ENCODE results near the gene TNS2. TPM values are rescaled to one million over a fixed set of nuclear protein-coding genes. Genes with fewer than 3 reads are reported as not detected.

TNS2 gene
- total RNA-seq, 1 donor from 2014 or later = 21.9 TPM

GRCh38 chr12:53050426-53051057 is 677 bp downstream of the TNS2 start:
- Histone ChIP-seq H3K27ac (ENCODE audit: low read depth, low read length) (peak overlapping the region; percentile 95), H3K4me1 (ENCODE audit: control insufficient read depth in 3 of 3, insufficient read depth in 3 of 3, low read length in 3 of 3) (peaks cover 76 to 86% (median 83%) of the 10 kb centered on the region in 3 donors)

GRCh38 chr12:53051058-53051880 is 1.4 kb downstream of the TNS2 start:
- Histone ChIP-seq H3K4me1 (ENCODE audit: control insufficient read depth in 3 of 3, insufficient read depth in 3 of 3, low read length in 3 of 3) (peaks cover 70 to 82% (median 79%) of the 10 kb centered on the region in 3 donors), H3K27ac (ENCODE audit: low read depth, low read length) (peak overlapping the region; percentile 95), H3K9ac (ENCODE audit: low read depth in 1 of 3, low read length in 3 of 3) (peak overlapping the region; percentile 90 to 95 (median 92))

More at GRCh38 chr12:53050426-53051057, 677 bp downstream of the TNS2 start:
- H3K9ac ChIP-seq (ENCODE audit: low read depth in 1 of 3, low read length in 3 of 3) = peak overlapping the region; percentile 90 to 95 (median 92)
- H3K4me3 ChIP-seq (ENCODE audit: low read length in 3 of 3) = peak overlapping the region; percentile 85 to 88 (median 87)
- peaks cover 6 to 10% (median 10%) of the 10 kb centered on the region in 3 donors for H3K36me3 ChIP-seq (ENCODE audit: control insufficient read depth in 3 of 3, insufficient read depth in 3 of 3, low read length in 3 of 3)
- no peaks in the 10 kb centered on the region for H3K27me3 ChIP-seq (ENCODE audit: control insufficient read depth in 3 of 3, insufficient read depth in 3 of 3, low read length in 3 of 3)
- H3K9me3 ChIP-seq (ENCODE audit: control insufficient read depth in 3 of 3, low read length in 3 of 3) = no peaks in the 10 kb centered on the region

GRCh38 chr12:53051881-53052412 is 2.1 kb downstream of the TNS2 start:
- Histone ChIP-seq H3K9ac (ENCODE audit: low read depth in 1 of 3, low read length in 3 of 3) (peak overlapping the region; percentile 90 to 95 (median 92)), H3K9me3 (ENCODE audit: control insufficient read depth in 3 of 3, low read length in 3 of 3) (no peaks in the 10 kb centered on the region), H3K4me3 (ENCODE audit: low read length in 3 of 3) (peak overlapping the region; percentile 85 to 88 (median 87)), H3K4me1 (ENCODE audit: control insufficient read depth in 3 of 3, insufficient read depth in 3 of 3, low read length in 3 of 3) (peaks cover 66 to 78% (median 77%) of the 10 kb centered on the region in 3 donors), H3K36me3 (ENCODE audit: control insufficient read depth in 3 of 3, insufficient read depth in 3 of 3, low read length in 3 of 3) (peaks cover 14 to 20% (median 19%) of the 10 kb centered on the region in 3 donors), H3K27me3 (ENCODE audit: control insufficient read depth in 3 of 3, insufficient read depth in 3 of 3, low read length in 3 of 3) (no peaks in the 10 kb centered on the region), H3K27ac (ENCODE audit: low read depth, low read length) (peak overlapping the region; percentile 95)

More at GRCh38 chr12:53051058-53051880, 1.4 kb downstream of the TNS2 start:
- H3K9me3 ChIP-seq (ENCODE audit: control insufficient read depth in 3 of 3, low read length in 3 of 3) = no peaks in the 10 kb centered on the region
- peaks cover 10 to 14% (median 14%) of the 10 kb centered on the region in 3 donors for H3K36me3 ChIP-seq (ENCODE audit: control insufficient read depth in 3 of 3, insufficient read depth in 3 of 3, low read length in 3 of 3)
- no peaks in the 10 kb centered on the region for H3K27me3 ChIP-seq (ENCODE audit: control insufficient read depth in 3 of 3, insufficient read depth in 3 of 3, low read length in 3 of 3)
- peak overlapping the region; percentile 85 to 88 (median 87) for H3K4me3 ChIP-seq (ENCODE audit: low read length in 3 of 3)

GRCh38 chr12:53052419-53053217 is 2.8 kb downstream of the TNS2 start:
- no peaks in the 10 kb centered on the region for H3K27me3 ChIP-seq (ENCODE audit: control insufficient read depth in 3 of 3, insufficient read depth in 3 of 3, low read length in 3 of 3)
- H3K9ac ChIP-seq (ENCODE audit: low read depth in 1 of 3, low read length in 3 of 3) = peak overlapping the region; percentile 90 to 95 (median 92)
- H3K9me3 ChIP-seq (ENCODE audit: control insufficient read depth in 3 of 3, low read length in 3 of 3) = no peaks in the 10 kb centered on the region
- H3K4me3 ChIP-seq (ENCODE audit: low read length in 3 of 3) = peak overlapping the region; percentile 85 to 88 (median 87)
- peaks cover 20 to 26% (median 26%) of the 10 kb centered on the region in 3 donors for H3K36me3 ChIP-seq (ENCODE audit: control insufficient read depth in 3 of 3, insufficient read depth in 3 of 3, low read length in 3 of 3)
- H3K4me1 ChIP-seq (ENCODE audit: control insufficient read depth in 3 of 3, insufficient read depth in 3 of 3, low read length in 3 of 3) = peaks cover 65 to 83% (median 77%) of the 10 kb centered on the region in 3 donors
- H3K27ac ChIP-seq (ENCODE audit: low read depth, low read length) = peak overlapping the region; percentile 95

DNA sequence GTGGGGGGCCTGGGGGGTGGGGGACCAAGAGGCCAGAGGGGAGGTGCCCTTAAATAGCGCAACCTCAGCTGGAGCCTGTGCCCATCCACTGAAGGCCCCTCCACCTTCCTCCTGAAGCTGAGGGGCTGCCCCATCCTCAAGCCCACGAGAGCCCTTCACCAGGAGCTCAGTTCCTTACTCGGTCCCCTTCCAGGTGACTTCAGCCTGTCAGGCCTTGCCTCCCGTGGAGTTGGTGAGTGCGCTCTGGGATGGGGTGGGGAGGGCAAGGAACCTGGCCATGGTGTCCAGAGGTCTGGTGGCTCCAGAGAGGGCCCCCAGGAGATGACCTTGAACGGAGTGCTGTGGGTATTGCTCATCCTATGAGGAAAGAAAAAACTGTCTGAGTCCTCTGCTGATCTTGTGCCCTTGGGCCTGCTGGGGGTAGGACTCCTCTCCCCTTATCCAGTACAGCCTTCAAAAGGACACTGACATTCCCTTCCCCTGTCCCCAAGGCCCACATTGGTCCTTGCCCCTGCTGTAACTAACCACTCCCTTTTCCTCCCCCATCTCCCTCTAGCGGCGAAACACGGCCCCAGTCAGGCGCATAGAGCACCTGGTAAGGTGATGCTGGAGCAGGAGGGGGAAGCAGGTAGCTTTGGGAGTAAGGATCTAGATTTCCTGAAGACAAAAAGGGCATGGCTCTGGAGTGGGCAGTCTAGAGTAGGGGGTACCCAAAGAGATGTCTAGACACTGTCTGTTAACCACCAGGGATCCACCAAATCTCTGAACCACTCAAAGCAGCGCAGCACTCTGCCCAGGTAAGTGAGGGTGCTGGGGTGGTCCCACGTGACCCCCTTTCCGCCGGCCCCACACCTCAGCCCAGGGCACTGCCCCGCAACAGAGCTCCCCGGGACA is 3.6 kb downstream of the TNS2 start:
- Histone ChIP-seq H3K27ac (ENCODE audit: low read depth, low read length) (peak overlapping the region; percentile 95), H3K27me3 (ENCODE audit: control insufficient read depth in 3 of 3, insufficient read depth in 3 of 3, low read length in 3 of 3) (no peaks in the 10 kb centered on the region), H3K36me3 (ENCODE audit: control insufficient read depth in 3 of 3, insufficient read depth in 3 of 3, low read length in 3 of 3) (peaks cover 27 to 34% (median 34%) of the 10 kb centered on the region in 3 donors), H3K4me1 (ENCODE audit: control insufficient read depth in 3 of 3, insufficient read depth in 3 of 3, low read length in 3 of 3) (peaks cover 56 to 83% (median 71%) of the 10 kb centered on the region in 3 donors), H3K9me3 (ENCODE audit: control insufficient read depth in 3 of 3, low read length in 3 of 3) (no peaks in the 10 kb centered on the region), H3K4me3 (ENCODE audit: low read length in 3 of 3) (peak overlapping the region; percentile 66 to 85 (median 77)), H3K9ac (ENCODE audit: low read depth in 1 of 3, low read length in 3 of 3) (peak overlapping the region; percentile 54 to 80 (median 66))

GRCh38 chr12:53054112-53054878 is 4.4 kb downstream of the TNS2 start:
- H3K27ac ChIP-seq (ENCODE audit: low read depth, low read length) = peak overlapping the region; percentile 95
- H3K4me3 ChIP-seq (ENCODE audit: low read length in 3 of 3) = peak overlapping the region; percentile 66 to 85 (median 77)
- peak overlapping the region; percentile 54 to 80 (median 68) for H3K9ac ChIP-seq (ENCODE audit: low read depth in 1 of 3, low read length in 3 of 3)
- peaks cover 28 to 39% (median 37%) of the 10 kb centered on the region in 3 donors for H3K36me3 ChIP-seq (ENCODE audit: control insufficient read depth in 3 of 3, insufficient read depth in 3 of 3, low read length in 3 of 3)
- H3K27me3 ChIP-seq (ENCODE audit: control insufficient read depth in 3 of 3, insufficient read depth in 3 of 3, low read length in 3 of 3) = no peaks in the 10 kb centered on the region
- H3K4me1 ChIP-seq (ENCODE audit: control insufficient read depth in 3 of 3, insufficient read depth in 3 of 3, low read length in 3 of 3) = peaks cover 48 to 74% (median 62%) of the 10 kb centered on the region in 3 donors
- H3K9me3 ChIP-seq (ENCODE audit: control insufficient read depth in 3 of 3, low read length in 3 of 3) = no peaks in the 10 kb centered on the region

DNA sequence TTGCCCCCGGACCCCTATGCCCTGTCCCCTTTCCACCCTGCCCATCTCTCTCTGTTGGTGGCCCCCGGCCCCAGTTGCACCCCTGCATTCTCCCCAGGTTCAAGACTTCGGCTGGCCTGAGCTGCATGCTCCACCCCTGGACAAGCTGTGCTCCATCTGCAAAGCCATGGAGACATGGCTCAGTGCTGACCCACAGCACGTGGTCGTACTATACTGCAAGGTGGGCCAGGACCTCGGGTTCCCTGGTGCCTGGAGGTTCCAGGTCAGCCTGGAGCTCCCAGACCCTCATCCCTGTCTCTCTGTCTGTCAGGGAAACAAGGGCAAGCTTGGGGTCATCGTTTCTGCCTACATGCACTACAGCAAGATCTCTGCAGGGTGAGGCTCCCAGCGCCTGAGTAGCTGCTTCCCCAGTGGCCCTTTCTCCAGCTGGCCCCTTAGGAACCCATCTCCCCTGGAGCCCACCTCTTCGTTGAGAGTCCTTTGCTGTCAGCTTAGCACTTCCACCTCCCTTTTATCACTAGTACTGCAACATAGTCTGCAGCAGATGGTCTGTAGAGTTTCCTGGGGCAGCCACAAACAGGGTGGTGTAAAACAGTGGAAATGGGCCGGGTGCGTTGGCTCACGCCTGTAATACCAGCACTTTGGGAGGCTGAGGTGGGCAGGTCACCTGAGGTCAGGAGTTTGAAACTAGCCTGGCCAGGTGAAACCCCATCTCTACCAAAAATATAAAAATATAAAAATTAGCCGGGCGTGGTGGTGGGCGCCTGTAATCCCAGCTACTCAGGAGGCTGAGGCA is 5.8 kb downstream of the TNS2 start:
- H3K9me3 ChIP-seq (ENCODE audit: control insufficient read depth in 3 of 3, low read length in 3 of 3) = no peaks in the 10 kb centered on the region
- H3K4me1 ChIP-seq (ENCODE audit: control insufficient read depth in 3 of 3, insufficient read depth in 3 of 3, low read length in 3 of 3) = peaks cover 41 to 76% (median 59%) of the 10 kb centered on the region in 3 donors
- H3K27ac ChIP-seq (ENCODE audit: low read depth, low read length) = peak overlapping the region; percentile 95
- H3K9ac ChIP-seq (ENCODE audit: low read depth in 1 of 3, low read length in 3 of 3) = peak overlapping the region in 1 of 3 donors; percentile 33
- peaks cover 41 to 52% (median 49%) of the 10 kb centered on the region in 3 donors for H3K36me3 ChIP-seq (ENCODE audit: control insufficient read depth in 3 of 3, insufficient read depth in 3 of 3, low read length in 3 of 3)
- no peak overlapping the region for H3K4me3 ChIP-seq (ENCODE audit: low read length in 3 of 3)
- H3K27me3 ChIP-seq (ENCODE audit: control insufficient read depth in 3 of 3, insufficient read depth in 3 of 3, low read length in 3 of 3) = no peaks in the 10 kb centered on the region

- Histone ChIP-seq H3K9me3 (ENCODE audit: control insufficient read depth in 3 of 3, low read length in 3 of 3) (no peaks in the 10 kb centered on the region), H3K27me3 (ENCODE audit: control insufficient read depth in 3 of 3, insufficient read depth in 3 of 3, low read length in 3 of 3) (no peaks in the 10 kb centered on the region), H3K4me1 (ENCODE audit: control insufficient read depth in 3 of 3, insufficient read depth in 3 of 3, low read length in 3 of 3) (peaks cover 41 to 76% (median 59%) of the 10 kb centered on the region in 3 donors), H3K27ac (ENCODE audit: low read depth, low read length) (no peak overlapping the region), H3K4me3 (ENCODE audit: low read length in 3 of 3) (no peak overlapping the region), H3K9ac (ENCODE audit: low read depth in 1 of 3, low read length in 3 of 3) (no peak overlapping the region), H3K36me3 (ENCODE audit: control insufficient read depth in 3 of 3, insufficient read depth in 3 of 3, low read length in 3 of 3) (peaks cover 41 to 57% (median 55%) of the 10 kb centered on the region in 3 donors)
Observed at GRCh38 chr12:53056296-53056695, 6.4 kb downstream of the TNS2 start.

Measured in skeletal muscle tissue (tissue), 4 donors.